Heart left ventricle (tissue), 16 donors: ENCODE data around the gene PCGF1. TPM values are rescaled to one million over a fixed set of nuclear protein-coding genes. Genes with fewer than 3 reads are reported as not detected.

Experiments used
- ATAC-seq, 4 donors: fragments of 200-7000 bp; cut with Tn5 transposase; one replicate each; pipeline ENCODE4 v1.9.1; 2020 to 2022; ENCODE audit warnings: moderate library complexity in 4 of 4, mild to moderate bottlenecking in 3 of 4, moderate number of reproducible peaks in 1 of 4
- DNase-seq, 5 donors: peaks; one replicate each; pipeline ENCODE4 v3.0.0-alpha.2; 2020
- H3K27ac ChIP-seq, 12 donors: fragments of 200-600 bp; sonication (generic) in 4 of 12; one replicate each; pipeline versions ENCODE4 v1.5.0 to v1.8.0; 2016 to 2022; ENCODE audit warnings: mild to moderate bottlenecking in 2 of 12
- H3K27me3 ChIP-seq, 9 donors: fragments of 200-600 bp; sonication (generic) in 2 of 9; one replicate each; pipeline versions ENCODE4 v1.5.1 to v1.8.0; 2016 to 2022; ENCODE audit warnings: mild to moderate bottlenecking in 3 of 9
- H3K36me3 ChIP-seq, 9 donors: fragments of 200-600 bp; sonication (generic) in 2 of 9; one replicate each; pipeline versions ENCODE4 v1.5.0 to v1.8.0; 2018 to 2022; ENCODE audit warnings: mild to moderate bottlenecking in 2 of 9
- H3K4me1 ChIP-seq, 12 donors: fragments of 200-600 bp; sonication (generic) in 4 of 12; one replicate each; pipeline versions ENCODE4 v1.5.0 to v1.8.0; 2016 to 2022; ENCODE audit warnings: mild to moderate bottlenecking in 3 of 12
- H3K4me3 ChIP-seq, 12 donors: fragments of 200-600 bp; sonication (generic) in 4 of 12; one replicate each; pipeline versions ENCODE4 v1.5.0 to v1.8.0; 2017 to 2022; ENCODE audit warnings: mild to moderate bottlenecking in 9 of 12, moderate library complexity in 4 of 12
- H3K9me3 ChIP-seq, 12 donors: fragments of 200-600 bp; sonication (generic) in 4 of 12; one replicate each; pipeline versions ENCODE4 v1.5.0 to v1.8.0; 2016 to 2022; ENCODE audit warnings: mild to moderate bottlenecking in 1 of 12
- POLR2A ChIP-seq, 2 donors: fragments of 450-650 bp; IDR thresholded peaks; one replicate each; pipeline ENCODE4 v1.6.1; 2017; ENCODE audit warnings: antibody characterized with exemption in 2 of 2, mild to moderate bottlenecking in 2 of 2, moderate library complexity in 2 of 2
- WGBS, 4 donors: extraction: QIAGEN DNeasy Blood & Tissue Kit in 2 of 4; methylation state at CpG; one replicate each; pipeline versions ENCODE4 v1.1.5 to v1.1.7; 2013 to 2018; 5-methylcytosine and 5-hydroxymethylcytosine counted together
- intact Hi-C, 10 donors: fragments of 100-400 bp; cut with DNase I; formaldehyde crosslinking; loops; one replicate each; pipeline versions ENCODE4 v1.11.1 to v1.14.2; 2022
- polyA plus RNA-seq, 2 donors: library from polyadenylated mRNA; stranded (reverse); fragments of 200-250 nt; gene quantifications; one replicate each; pipeline ENCODE4 v1.2.3, GENCODE V29; 2013
- total RNA-seq, 9 donors: library from RNA; depleted of rRNA in 2 of 9; stranded (reverse); fragments of >200 nt in 2 of 9; fragmentation: NEBNext Ultra II Directional in 3 of 9; extraction: Animal tissue kit (Norgen Biotek cat#: 25700) in 3 of 9; gene quantifications; one replicate each; pipeline versions ENCODE4 v1.1.0 to v1.2.4, GENCODE V29; 2016 to 2023
- TF ChIP-seq, protein P1 (sequence below), 12 donors: fragments of 200-600 bp; sonication (generic) in 4 of 12; IDR thresholded peaks; one replicate each; pipeline versions ENCODE4 v1.5.0 to v1.8.0; 2018 to 2022; ENCODE audit warnings: antibody characterized with exemption in 12 of 12, mild to moderate bottlenecking in 5 of 12
- donor health status: ischemic (EF 13 %, LVEDD 7.1; RV severe dilation, severe dysfunction).
- donor health status: healthy with polysubstance abuse.
- donor health status: DM: no; HTN: yes; CAD: no.
- donor health status: DM: no; HTN: no; CAD: no.
- donor health status: ischemic (EF 25% LVEDD 6.9; RV normal size, moderate dysfunction).
- donor health status: ischemic (EF 25% LVEDD 5.7; RV mildly dilated, moderate dysfunction).
- donor health status: healthy.
- donor health status: DM: yes; HTN: yes; CAD: no.
- donor health status: ischemic (EF 35%, LVEDD 5.7; RV mildly dilated, moderate dysfunction).
- donor health status: nonischemic (EF 11% LVEDD 7.7; RV severe dilation, severe dysfunction).
- donor health status: DM: yes; HTN: yes; CAD: no.
- donor health status: PGD.
- donor health status: ischemic (EF 29% LVEDD 5.4; RV normal size, mild dysfunction).
- donor health status: nonischemic (EF 23%, LVEDD 6.1; RV moderate dilation, normal function).

The PCGF1 gene
- total and polyA plus RNA-seq, 11 donors = 10.6 to 24.9 (median 19.2) TPM

DNA sequence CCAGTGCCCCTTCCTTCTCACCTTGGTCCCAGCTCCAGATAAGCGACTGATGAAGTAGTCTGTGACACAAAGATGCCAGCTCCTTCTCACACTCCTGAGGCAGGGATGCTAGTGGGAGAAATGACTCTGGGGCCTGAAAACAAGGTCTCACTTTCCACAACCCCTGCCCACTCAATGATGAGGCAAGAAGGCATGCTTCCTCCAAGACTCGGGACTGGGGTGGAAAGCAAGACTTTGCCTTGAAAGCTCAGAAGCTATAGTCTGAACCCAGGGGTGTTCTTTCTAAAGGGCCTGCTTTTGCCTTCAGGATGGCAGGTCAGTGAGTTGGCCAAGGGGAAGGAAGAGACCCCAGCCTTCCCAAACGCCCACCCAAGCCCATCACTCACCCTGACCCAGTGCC, 26.1 kb downstream of the PCGF1 start:
- Histone ChIP-seq H3K36me3 (peaks cover 0 to 57% (median 45%) of the 10 kb centered on the region in 9 donors), H3K4me3 (peak overlapping the region; percentile 71 to 98 (median 88)), H3K9me3 (no peaks in the 10 kb centered on the region), H3K4me1 (peaks cover 5 to 42% (median 25%) of the 10 kb centered on the region in 12 donors), H3K27me3 (no peaks in the 10 kb centered on the region), H3K27ac (peak overlapping the region in 6 of 12 donors; percentile 87 to 97 (median 89))
- ATAC-seq = no peak
- TF ChIP-seq, protein P1, sequence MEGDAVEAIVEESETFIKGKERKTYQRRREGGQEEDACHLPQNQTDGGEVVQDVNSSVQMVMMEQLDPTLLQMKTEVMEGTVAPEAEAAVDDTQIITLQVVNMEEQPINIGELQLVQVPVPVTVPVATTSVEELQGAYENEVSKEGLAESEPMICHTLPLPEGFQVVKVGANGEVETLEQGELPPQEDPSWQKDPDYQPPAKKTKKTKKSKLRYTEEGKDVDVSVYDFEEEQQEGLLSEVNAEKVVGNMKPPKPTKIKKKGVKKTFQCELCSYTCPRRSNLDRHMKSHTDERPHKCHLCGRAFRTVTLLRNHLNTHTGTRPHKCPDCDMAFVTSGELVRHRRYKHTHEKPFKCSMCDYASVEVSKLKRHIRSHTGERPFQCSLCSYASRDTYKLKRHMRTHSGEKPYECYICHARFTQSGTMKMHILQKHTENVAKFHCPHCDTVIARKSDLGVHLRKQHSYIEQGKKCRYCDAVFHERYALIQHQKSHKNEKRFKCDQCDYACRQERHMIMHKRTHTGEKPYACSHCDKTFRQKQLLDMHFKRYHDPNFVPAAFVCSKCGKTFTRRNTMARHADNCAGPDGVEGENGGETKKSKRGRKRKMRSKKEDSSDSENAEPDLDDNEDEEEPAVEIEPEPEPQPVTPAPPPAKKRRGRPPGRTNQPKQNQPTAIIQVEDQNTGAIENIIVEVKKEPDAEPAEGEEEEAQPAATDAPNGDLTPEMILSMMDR (IDR thresholded peaks at IDR 0.05) = no peak
- TF ChIP-seq POLR2A (IDR thresholded peaks at IDR 0.05) = no peak
- intact Hi-C loops = loop anchor here in 2 of 10 donors (5.0 kb wide), 2 partner anchors 51 to 106 kb away; no protein-coding TSS in a partner anchor
- DNase-seq = no peak
- WGBS, 4 donors = 47 to 69% (median 61%) methylated on average over 3 of the region's 3 CpGs

DNA sequence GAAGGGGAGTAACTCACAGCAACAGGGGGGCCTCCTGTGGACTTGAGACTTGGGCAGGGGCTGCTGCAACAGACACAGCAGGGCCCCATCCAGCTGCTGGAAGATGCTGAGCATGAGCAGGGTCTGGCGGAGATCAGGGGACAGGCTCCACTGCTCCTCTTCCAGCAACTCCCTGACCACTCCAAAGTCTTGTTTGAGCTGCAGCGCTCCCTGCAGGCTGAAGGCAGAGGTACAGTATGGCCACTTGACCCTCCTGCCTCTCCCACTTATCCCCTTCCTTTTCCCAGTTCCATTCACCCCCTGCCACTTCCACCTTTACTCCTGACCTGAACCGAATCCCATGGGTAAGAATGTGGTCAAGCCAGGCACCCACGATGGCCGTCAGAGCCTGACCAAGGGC, 32.6 kb downstream of the PCGF1 start:
- DNase-seq = no peak
- Histone ChIP-seq H3K27ac (no peak overlapping the region), H3K36me3 (peaks cover 0 to 51% (median 37%) of the 10 kb centered on the region in 9 donors), H3K27me3 (no peaks in the 10 kb centered on the region), H3K9me3 (no peaks in the 10 kb centered on the region), H3K4me3 (no peak overlapping the region), H3K4me1 (peaks cover 4 to 34% (median 21%) of the 10 kb centered on the region in 12 donors)
- 87 to 95% (median 89%) methylated on average over 5 of the region's 5 CpGs for WGBS, 4 donors
- no peak for ATAC-seq
- intact Hi-C loops = no loop called here
- no peak for TF ChIP-seq POLR2A (IDR thresholded peaks at IDR 0.05)
- TF ChIP-seq, protein P1 (IDR thresholded peaks at IDR 0.05) = peak in 5 of 12 donors; percentile 7 to 17 (median 12)

DNA sequence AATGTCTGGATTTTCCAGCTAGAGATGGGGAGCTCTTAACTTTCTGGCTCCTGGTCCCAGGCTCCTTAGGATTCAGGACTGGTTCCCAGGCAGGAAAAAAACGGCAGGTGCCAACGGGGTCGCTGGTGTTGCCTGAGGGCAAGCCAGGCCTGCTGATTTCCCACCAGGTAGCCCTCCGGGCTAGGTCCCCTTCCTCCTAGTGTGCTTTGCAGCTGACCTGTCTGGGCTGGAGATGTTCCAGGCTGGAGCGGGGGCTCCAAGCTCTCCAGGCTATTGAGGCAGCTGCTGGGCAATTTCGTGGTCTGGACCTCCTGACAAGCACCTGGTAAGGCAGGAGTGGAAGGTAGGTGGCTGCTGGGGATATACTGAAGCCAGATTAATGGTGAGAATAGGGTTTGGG, 33.0 kb downstream of the PCGF1 start:
- intact Hi-C loops = no loop called here
- Histone ChIP-seq H3K27me3 (no peaks in the 10 kb centered on the region), H3K4me1 (peaks cover 4 to 34% (median 21%) of the 10 kb centered on the region in 12 donors)

DNA sequence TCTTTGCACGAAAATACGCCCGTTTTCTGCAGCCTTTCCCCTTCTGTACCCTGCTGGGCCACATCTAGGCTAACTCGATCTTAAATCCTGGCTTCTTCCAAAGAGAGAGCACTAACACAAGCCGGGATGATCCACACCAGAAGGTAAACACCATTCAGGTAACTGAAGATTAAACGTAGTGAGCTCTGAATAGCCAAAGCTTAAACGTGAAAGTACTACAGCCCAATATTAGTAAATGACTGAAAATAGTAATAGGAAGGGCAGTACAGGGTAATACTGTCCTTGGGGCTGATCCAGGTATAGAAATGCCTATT, 34.6 kb downstream of the PCGF1 start:
- Histone ChIP-seq H3K36me3 (peaks cover 0 to 35% (median 21%) of the 10 kb centered on the region in 9 donors), H3K27me3 (no peaks in the 10 kb centered on the region), H3K27ac (peak overlapping the region; percentile 64 to 95 (median 89)), H3K9me3 (no peaks in the 10 kb centered on the region), H3K4me1 (peaks cover 4 to 34% (median 21%) of the 10 kb centered on the region in 12 donors), H3K4me3 (peak overlapping the region; percentile 49 to 93 (median 74))
- 7 to 22% (median 12%) methylated on average over 7 of the region's 7 CpGs for WGBS, 4 donors
- peak; percentile 3 to 22 (median 6) for ATAC-seq
- no peak for DNase-seq
- intact Hi-C loops = no loop called here
- TF ChIP-seq POLR2A (IDR thresholded peaks at IDR 0.05) = no peak
- TF ChIP-seq, protein P1 (IDR thresholded peaks at IDR 0.05) = no peak

More for the DNA sequence above, 33.0 kb downstream of the PCGF1 start:
- WGBS, 4 donors = 91 to 96% (median 93%) methylated on average over 6 of the region's 6 CpGs
- no peak for DNase-seq
- ATAC-seq = no peak
- TF ChIP-seq, protein P1 (IDR thresholded peaks at IDR 0.05) = no peak
- TF ChIP-seq POLR2A (IDR thresholded peaks at IDR 0.05) = no peak
- Histone ChIP-seq H3K9me3 (no peaks in the 10 kb centered on the region), H3K4me3 (no peak overlapping the region), H3K27ac (no peak overlapping the region), H3K36me3 (peaks cover 0 to 47% (median 33%) of the 10 kb centered on the region in 9 donors)
